Measurements from ENCODE around the gene KLK13. TPM values are rescaled to one million over a fixed set of nuclear protein-coding genes. Genes with fewer than 3 reads are reported as not detected.
A peak's percentile ranks its signal among the peaks of the same experiment; 100 is the strongest.

The KLK13 gene
- 0.36 TPM in 1 of 2 replicates, not detected in the other for total RNA-seq
- polyA plus RNA-seq = 0.52 and 1.0 TPM in 2 replicates

- no peaks in the 10 kb centered on the region for H3K79me2 ChIP-seq
- WGBS (ENCODE audit: low lambda C conversion rate, missing lambda C conversion rate) = 24% methylated on average over 29 of the region's 38 CpGs
- no peaks in the 10 kb centered on the region for H3K9me2 ChIP-seq (replicated peaks; ENCODE audit: insufficient read depth)
- H3K4me3 ChIP-seq = peak within 1 kb of the TSS; percentile 49
- peak within 1 kb of the TSS; percentile 96 for H3K4me2 ChIP-seq
- TF ChIP-seq EZH2 (IDR thresholded peaks at IDR 0.05; ENCODE audit: borderline replicate concordance) = no peak
- no peak for TF ChIP-seq EZH2phosphoT487 (IDR thresholded peaks at IDR 0.05; ENCODE audit: low read depth, severe bottlenecking, unreplicated experiment)
- TF ChIP-seq, protein P1, sequence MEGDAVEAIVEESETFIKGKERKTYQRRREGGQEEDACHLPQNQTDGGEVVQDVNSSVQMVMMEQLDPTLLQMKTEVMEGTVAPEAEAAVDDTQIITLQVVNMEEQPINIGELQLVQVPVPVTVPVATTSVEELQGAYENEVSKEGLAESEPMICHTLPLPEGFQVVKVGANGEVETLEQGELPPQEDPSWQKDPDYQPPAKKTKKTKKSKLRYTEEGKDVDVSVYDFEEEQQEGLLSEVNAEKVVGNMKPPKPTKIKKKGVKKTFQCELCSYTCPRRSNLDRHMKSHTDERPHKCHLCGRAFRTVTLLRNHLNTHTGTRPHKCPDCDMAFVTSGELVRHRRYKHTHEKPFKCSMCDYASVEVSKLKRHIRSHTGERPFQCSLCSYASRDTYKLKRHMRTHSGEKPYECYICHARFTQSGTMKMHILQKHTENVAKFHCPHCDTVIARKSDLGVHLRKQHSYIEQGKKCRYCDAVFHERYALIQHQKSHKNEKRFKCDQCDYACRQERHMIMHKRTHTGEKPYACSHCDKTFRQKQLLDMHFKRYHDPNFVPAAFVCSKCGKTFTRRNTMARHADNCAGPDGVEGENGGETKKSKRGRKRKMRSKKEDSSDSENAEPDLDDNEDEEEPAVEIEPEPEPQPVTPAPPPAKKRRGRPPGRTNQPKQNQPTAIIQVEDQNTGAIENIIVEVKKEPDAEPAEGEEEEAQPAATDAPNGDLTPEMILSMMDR (IDR thresholded peaks at IDR 0.05; ENCODE audit: poor library complexity) = no peak
- peak within 1 kb of the TSS; percentile 78 for H2AFZ ChIP-seq
- no peaks in the 10 kb centered on the region for H4K20me1 ChIP-seq (ENCODE audit: insufficient read depth, poor library complexity, severe bottlenecking)
- H3K27ac ChIP-seq = no peak within 1 kb of the TSS
- peak; percentile 63 for DNase-seq (ENCODE audit: low spot score)
- H3K27me3 ChIP-seq = no peaks in the 10 kb centered on the region
- peaks cover 7% of the 10 kb centered on the region for H3K4me1 ChIP-seq (ENCODE audit: insufficient read depth)
- no peaks in the 10 kb centered on the region for H3K9me3 ChIP-seq (ENCODE audit: low read depth)
- H3K36me3 ChIP-seq (replicated peaks; ENCODE audit: insufficient read depth, low read depth) = no peaks in the 10 kb centered on the region
Observed at GRCh38 chr19:51064534-51065220, at the start of gene KLK13. TSS of gene KLK13 (minus strand) at chr19:51065092. CDS start at chr19:51065067, 25 bp downstream.

- 80% methylated on average over 6 of the region's 6 CpGs for WGBS (ENCODE audit: low lambda C conversion rate, missing lambda C conversion rate)
- no peaks in the 10 kb centered on the region for H4K20me1 ChIP-seq (ENCODE audit: insufficient read depth, poor library complexity, severe bottlenecking)
- H3K36me3 ChIP-seq (replicated peaks; ENCODE audit: insufficient read depth, low read depth) = no peaks in the 10 kb centered on the region
- no peak overlapping the region for H3K4me3 ChIP-seq
- H3K9me2 ChIP-seq (replicated peaks; ENCODE audit: insufficient read depth) = no peaks in the 10 kb centered on the region
- peaks cover 9% of the 10 kb centered on the region for H3K27me3 ChIP-seq
- H3K4me1 ChIP-seq (ENCODE audit: insufficient read depth) = no peaks in the 10 kb centered on the region
- no peak overlapping the region for H2AFZ ChIP-seq
- TF ChIP-seq EZH2 (IDR thresholded peaks at IDR 0.05; ENCODE audit: borderline replicate concordance) (no peak), EZH2phosphoT487 (IDR thresholded peaks at IDR 0.05; ENCODE audit: low read depth, severe bottlenecking, unreplicated experiment) (no peak)
- TF ChIP-seq, protein P1 (IDR thresholded peaks at IDR 0.05; ENCODE audit: poor library complexity) = no peak
- no peak overlapping the region for H3K27ac ChIP-seq
- no peaks in the 10 kb centered on the region for H3K79me2 ChIP-seq
- no peak overlapping the region for H3K4me2 ChIP-seq
- DNase-seq (ENCODE audit: low spot score) = no peak
- no peaks in the 10 kb centered on the region for H3K9me3 ChIP-seq (ENCODE audit: low read depth)
Observed at GRCh38 chr19:51114087-51114729, 49.3 kb upstream of the KLK13 start.

- Histone ChIP-seq H3K27ac (no peak overlapping the region), H3K36me3 (replicated peaks; ENCODE audit: insufficient read depth, low read depth) (no peaks in the 10 kb centered on the region), H2AFZ (no peak overlapping the region), H3K9me3 (ENCODE audit: low read depth) (no peaks in the 10 kb centered on the region), H3K4me1 (ENCODE audit: insufficient read depth) (peaks cover 7% of the 10 kb centered on the region), H3K4me2 (no peak overlapping the region), H4K20me1 (ENCODE audit: insufficient read depth, poor library complexity, severe bottlenecking) (no peaks in the 10 kb centered on the region), H3K9me2 (replicated peaks; ENCODE audit: insufficient read depth) (no peaks in the 10 kb centered on the region), H3K79me2 (peaks cover 11% of the 10 kb centered on the region), H3K27me3 (peaks cover 9% of the 10 kb centered on the region), H3K4me3 (no peak overlapping the region)
- WGBS (ENCODE audit: low lambda C conversion rate, missing lambda C conversion rate) = 40% methylated on average over 6 of the region's 6 CpGs
- DNase-seq (ENCODE audit: low spot score) = no peak
- TF ChIP-seq, protein P1 (IDR thresholded peaks at IDR 0.05; ENCODE audit: poor library complexity) = no peak
- TF ChIP-seq EZH2 (IDR thresholded peaks at IDR 0.05; ENCODE audit: borderline replicate concordance) (no peak), EZH2phosphoT487 (IDR thresholded peaks at IDR 0.05; ENCODE audit: low read depth, severe bottlenecking, unreplicated experiment) (no peak)
Observed at GRCh38 chr19:51111606-51112005, 46.7 kb upstream of the KLK13 start.

All from hepatocyte (in vitro differentiated cells).